A549 treated with GW870086 at 1 μM for 4 hours (cell line): ENCODE data around the gene DYNC1LI1. TPM values are rescaled to one million over a fixed set of nuclear protein-coding genes. Genes with fewer than 3 reads are reported as not detected.

ENCODE experiments used
- total RNA-seq: library from RNA; stranded (reverse); fragments of 200-300 nt; extraction: Qiagen RNA extraction; gene quantifications from 5 replicates; pipeline ENCODE4 v1.2.3, GENCODE V29; 2022; ENCODE audit warnings: low read depth

Gene DYNC1LI1
- total RNA-seq: 39.6 to 48.5 TPM (median 42.3 TPM) in 5 replicates

GRCh38 chr3:32570421-32571191 lies at the start of gene DYNC1LI1:
Gene DYNC1LI1, minus strand, starts transcription at chr3:32570858. Its CDS starts 88 bp downstream, at chr3:32570770.

GRCh38 chr3:32502118-32502945 lies 68.3 kb downstream of the DYNC1LI1 start, which contains the start of gene CMTM6:
Gene CMTM6, minus strand, starts transcription at chr3:32502852. Its CDS starts 107 bp downstream, at chr3:32502745.

Other genes starting within 250 kb of the DYNC1LI1 start
- gene CMTM7, start 179.0 kb downstream of the DYNC1LI1 start, total RNA-seq: 27.1 to 39.7 TPM (median 37.8 TPM) in 5 replicates
- gene CMTM6, start 68.0 kb downstream of the DYNC1LI1 start, total RNA-seq: 32.3 to 46.9 TPM (median 41.7 TPM) in 5 replicates
- 26.7 to 29.8 TPM (median 28.5 TPM) in 5 replicates for gene CNOT10, start 114.3 kb upstream of the DYNC1LI1 start, total RNA-seq
- 0.03 TPM in 1 of 5 replicates, not detected in the others for gene TRIM71, start 247.1 kb upstream of the DYNC1LI1 start, total RNA-seq